ENCODE measurements around the gene CRYGB.

DNA sequence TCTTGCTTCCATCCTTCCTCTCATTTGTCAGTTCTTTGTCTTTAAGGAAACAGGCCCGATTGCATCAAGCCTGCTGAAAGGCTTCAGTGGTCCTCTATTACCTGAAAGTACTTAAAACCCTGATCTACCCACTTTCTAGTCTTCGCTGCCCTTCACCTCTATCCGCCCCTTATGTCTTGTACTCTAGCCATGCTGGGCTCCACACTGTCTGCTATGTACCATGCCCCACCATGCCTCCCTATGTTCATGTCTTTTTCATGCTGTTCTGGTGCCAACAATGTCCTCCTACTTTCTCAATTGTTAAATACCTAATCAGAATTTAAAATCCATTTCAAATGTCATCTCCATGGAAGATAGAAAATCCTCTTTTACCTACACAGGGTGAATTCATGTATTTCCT, 49.9 kb downstream of the CRYGB start:
- TF ChIP-seq, protein P1, sequence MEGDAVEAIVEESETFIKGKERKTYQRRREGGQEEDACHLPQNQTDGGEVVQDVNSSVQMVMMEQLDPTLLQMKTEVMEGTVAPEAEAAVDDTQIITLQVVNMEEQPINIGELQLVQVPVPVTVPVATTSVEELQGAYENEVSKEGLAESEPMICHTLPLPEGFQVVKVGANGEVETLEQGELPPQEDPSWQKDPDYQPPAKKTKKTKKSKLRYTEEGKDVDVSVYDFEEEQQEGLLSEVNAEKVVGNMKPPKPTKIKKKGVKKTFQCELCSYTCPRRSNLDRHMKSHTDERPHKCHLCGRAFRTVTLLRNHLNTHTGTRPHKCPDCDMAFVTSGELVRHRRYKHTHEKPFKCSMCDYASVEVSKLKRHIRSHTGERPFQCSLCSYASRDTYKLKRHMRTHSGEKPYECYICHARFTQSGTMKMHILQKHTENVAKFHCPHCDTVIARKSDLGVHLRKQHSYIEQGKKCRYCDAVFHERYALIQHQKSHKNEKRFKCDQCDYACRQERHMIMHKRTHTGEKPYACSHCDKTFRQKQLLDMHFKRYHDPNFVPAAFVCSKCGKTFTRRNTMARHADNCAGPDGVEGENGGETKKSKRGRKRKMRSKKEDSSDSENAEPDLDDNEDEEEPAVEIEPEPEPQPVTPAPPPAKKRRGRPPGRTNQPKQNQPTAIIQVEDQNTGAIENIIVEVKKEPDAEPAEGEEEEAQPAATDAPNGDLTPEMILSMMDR (conservative IDR thresholded peaks at IDR 0.05; ENCODE audit: low read depth, low read length): no peak
- TF ChIP-seq EZH2 (IDR thresholded peaks at IDR 0.05; ENCODE audit: borderline replicate concordance, low read depth, low read length, poor library complexity, severe bottlenecking): no peak
